ENCODE measurements around the gene PDP2. TPM values are rescaled to one million over a fixed set of nuclear protein-coding genes. Genes with fewer than 3 reads are reported as not detected.
"Not testable (repeated sequence)": the region's sequence is repeated elsewhere in the genome, so short reads cannot be mapped to it uniquely, and the experiment has no call there.

The PDP2 gene
- total and polyA plus RNA-seq, 2 of the 4 experiments (the other 2 are of a cell fraction), result 5.3 to 16.8 TPM

- Histone ChIP-seq H3K4ac (ENCODE audit: low read depth, low read length) (peak overlapping the region; percentile 99), H4K5ac (ENCODE audit: low read depth, low read length) (peak overlapping the region; percentile 97), H3K27ac (ENCODE audit: insufficient read depth, low read length) (peak overlapping the region; percentile 98), H2BK15ac (ENCODE audit: low read depth, low read length) (0 out of 3 replicates have a peak overlapping the region, but pooled peaks have one; percentile 15), H4K8ac (ENCODE audit: low read depth in 2 of 2, low read length in 2 of 2) (peak overlapping the region; percentile 91 to 97), H4K20me1 (ENCODE audit: insufficient read depth, low read length) (peaks cover 49% of the 10 kb centered on the region), H3K4me3 (ENCODE audit: insufficient read depth, low read depth, low read length) (peak overlapping the region; percentile 98), H3K36me3 (ENCODE audit: control insufficient read depth, insufficient read depth, low read length) (peaks cover 31% of the 10 kb centered on the region), H3K18ac (ENCODE audit: low read depth, low read length) (peak overlapping the region; percentile 90), H3K23ac (ENCODE audit: low read depth, low read length) (peak overlapping the region; percentile 98), H3K14ac (replicated peaks; ENCODE audit: low read depth, low read length) (peak overlapping the region; percentile 100), H2AFZ (replicated peaks; ENCODE audit: low read length, poor library complexity) (peak overlapping the region; percentile 99), H3K56ac (ENCODE audit: extremely low read depth, insufficient read depth, low read length) (peak overlapping the region; percentile 93), H2AK5ac (ENCODE audit: low read depth, low read length) (peak overlapping the region; percentile 98), H3K9ac (ENCODE audit: low read depth, low read length) (peak overlapping the region; percentile 99), H2AK9ac (replicated peaks; ENCODE audit: low read depth, low read length, poor library complexity) (peak overlapping the region; percentile 96), H4K91ac (ENCODE audit: insufficient read depth, low read depth, low read length) (peak overlapping the region; percentile 81), H3K9me1 (ENCODE audit: insufficient read depth, low read length) (peaks cover 26% of the 10 kb centered on the region), H3K79me1 (ENCODE audit: low read depth in 1 of 2, low read length in 2 of 2) (peaks cover 25 to 80% of the 10 kb centered on the region in 2 experiments), H2BK5ac (ENCODE audit: low read depth, low read length, poor library complexity, severe bottlenecking) (peak overlapping the region; percentile 98), H3K4me2 (ENCODE audit: low read depth, low read length) (peak overlapping the region; percentile 89), H2BK120ac (ENCODE audit: low read depth, low read length) (peak overlapping the region; percentile 85)
- WGBS, 2 experiments (ENCODE audit: extremely low coverage in 2 of 2, insufficient read length in 1 of 2), result 4% methylated on average over 4 of the region's 24 CpGs; no CpG with 5 or more reads in 1 of the 2 experiments
- DNase-seq; ATAC-seq (ENCODE audit: low read depth); CTCF ChIA-PET; POLR2A ChIA-PET (ENCODE audit: unreplicated experiment); H3K4me1 ChIP-seq (ENCODE audit: control insufficient read depth, insufficient read depth, low read length); H3K9me3 ChIP-seq (ENCODE audit: control insufficient read depth, insufficient read depth, low read length); H3K27me3 ChIP-seq (ENCODE audit: control insufficient read depth, insufficient read depth, low read length); H2BK20ac ChIP-seq (ENCODE audit: low read depth, low read length); dilution Hi-C loops (cut with HindIII; ENCODE audit: low sequenced_read_pairs, unreplicated experiment): not testable (repeated sequence)
- TF ChIP-seq MAZ (IDR thresholded peaks at IDR 0.05; ENCODE audit: borderline replicate concordance, low read depth, low read length), result 0 out of 2 replicates have a peak, but pooled peaks have one; percentile 6
- TSS peak; percentile 76 for BruUV-seq (replicated peaks)
- in situ Hi-C loops (cut with MboI; ENCODE audit: low sequenced_read_pairs), result loop anchor here (5.0 kb wide), 1 partner anchor 38 kb away; no protein-coding TSS in a partner anchor
- intact Hi-C loops (cut with micrococcal nuclease), result loop anchor here (2.0 kb wide), 1 partner anchor 40 kb away; no protein-coding TSS in a partner anchor
Observed at GRCh38 chr16:66934839-66935313, 54.6 kb downstream of the PDP2 start.
